Measurements from ENCODE around the gene TMEM123. TPM values are rescaled to one million over a fixed set of nuclear protein-coding genes. Genes with fewer than 3 reads are reported as not detected.
"Not testable (repeated sequence)": the region's sequence is repeated elsewhere in the genome, so short reads cannot be mapped to it uniquely, and the experiment has no call there.

The TMEM123 gene
- total RNA-seq, 1 donor from 2014 or later: 204 TPM

- peaks cover 87% of the 10 kb centered on the region for H3K36me3 Mint-ChIP-seq (ENCODE audit: low read depth)
- H3K4me1 Mint-ChIP-seq (ENCODE audit: low read depth): peaks cover 62% of the 10 kb centered on the region
- intact Hi-C loops (cut with micrococcal nuclease): no loop called here
- DNase-seq (ENCODE audit: low spot score): no peak
- H3K9me3 Mint-ChIP-seq: peaks cover 29% of the 10 kb centered on the region
- H3K27ac Mint-ChIP-seq: no peak overlapping the region
- no peaks in the 10 kb centered on the region for H3K27me3 Mint-ChIP-seq (ENCODE audit: low read depth)
- H3K4me3 Mint-ChIP-seq (ENCODE audit: low read depth): no peak overlapping the region
These were observed 14.1 kb downstream of the TMEM123 start for GRCh38 chr11:102438311-102439062.

GRCh38 chr11:102437727-102438126, 14.8 kb downstream of the TMEM123 start:
- intact Hi-C loops (cut with micrococcal nuclease): no loop called here
- H3K27ac Mint-ChIP-seq: no peak overlapping the region
- peaks cover 37% of the 10 kb centered on the region for H3K9me3 Mint-ChIP-seq
- H3K36me3 Mint-ChIP-seq (ENCODE audit: low read depth): peaks cover 87% of the 10 kb centered on the region
- DNase-seq (ENCODE audit: low spot score): no peak
- H3K4me1 Mint-ChIP-seq (ENCODE audit: low read depth): peaks cover 56% of the 10 kb centered on the region
- H3K27me3 Mint-ChIP-seq (ENCODE audit: low read depth): no peaks in the 10 kb centered on the region
- H3K4me3 Mint-ChIP-seq (ENCODE audit: low read depth): no peak overlapping the region

- H3K4me3 Mint-ChIP-seq (ENCODE audit: low read depth): no peak overlapping the region
- intact Hi-C loops (cut with micrococcal nuclease): no loop called here
- peak overlapping the region; percentile 29 for H3K27ac Mint-ChIP-seq
- DNase-seq (ENCODE audit: low spot score): no peak
- peaks cover 88% of the 10 kb centered on the region for H3K36me3 Mint-ChIP-seq (ENCODE audit: low read depth)
- peaks cover 44% of the 10 kb centered on the region for H3K9me3 Mint-ChIP-seq
- H3K4me1 Mint-ChIP-seq (ENCODE audit: low read depth): peaks cover 52% of the 10 kb centered on the region
- H3K27me3 Mint-ChIP-seq (ENCODE audit: low read depth): no peaks in the 10 kb centered on the region
These were observed 15.6 kb downstream of the TMEM123 start for GRCh38 chr11:102436976-102437375.

DNA sequence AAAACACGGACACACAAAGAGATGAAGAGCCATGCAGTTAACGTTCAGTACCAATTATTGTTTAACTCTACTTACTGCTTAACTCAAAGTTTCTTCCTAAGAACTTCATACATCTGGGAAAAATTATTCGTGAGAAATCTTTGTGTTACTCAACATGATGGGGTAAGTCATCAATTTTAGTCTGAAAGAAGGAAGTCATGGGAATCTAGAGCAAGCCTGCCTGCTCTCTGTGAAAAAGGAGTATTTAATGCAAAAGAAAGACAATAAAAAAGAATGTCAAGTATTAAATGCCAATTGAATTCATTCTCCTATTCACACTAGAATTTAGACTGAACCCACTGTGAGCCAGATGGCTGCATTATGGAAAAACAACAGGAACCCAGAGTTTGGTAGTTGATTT, 16.0 kb downstream of the TMEM123 start:
- intact Hi-C loops (cut with micrococcal nuclease): no loop called here
- H3K4me1 Mint-ChIP-seq (ENCODE audit: low read depth): peaks cover 52% of the 10 kb centered on the region
- no peaks in the 10 kb centered on the region for H3K27me3 Mint-ChIP-seq (ENCODE audit: low read depth)
- no peak for DNase-seq (ENCODE audit: low spot score)
- no peak overlapping the region for H3K4me3 Mint-ChIP-seq (ENCODE audit: low read depth)
- peaks cover 47% of the 10 kb centered on the region for H3K9me3 Mint-ChIP-seq
- no peak overlapping the region for H3K27ac Mint-ChIP-seq
- peaks cover 91% of the 10 kb centered on the region for H3K36me3 Mint-ChIP-seq (ENCODE audit: low read depth)

DNA sequence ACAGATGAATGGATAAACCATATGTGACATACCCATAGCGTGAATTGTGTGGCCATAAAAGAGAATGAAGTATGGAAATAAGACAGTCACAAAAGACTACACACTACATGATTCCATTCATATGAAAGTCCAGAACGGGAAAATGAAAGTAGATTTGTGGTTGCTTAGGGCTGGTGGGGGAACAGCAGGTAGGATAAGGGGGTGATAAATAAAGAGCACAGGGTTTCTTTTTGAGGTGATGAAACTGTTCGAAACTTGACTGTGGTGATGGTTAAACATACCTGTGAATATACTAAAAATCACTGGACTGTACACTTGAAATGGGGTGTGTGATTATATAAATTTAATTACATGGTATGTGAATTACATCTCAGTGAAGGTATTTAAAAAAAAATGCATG, 16.9 kb downstream of the TMEM123 start:
- intact Hi-C loops (cut with micrococcal nuclease): no loop called here
- Mint-ChIP-seq H3K36me3 (ENCODE audit: low read depth) (peaks cover 90% of the 10 kb centered on the region), H3K9me3 (peaks cover 47% of the 10 kb centered on the region), H3K27ac (no peak overlapping the region), H3K4me1 (ENCODE audit: low read depth) (peaks cover 49% of the 10 kb centered on the region), H3K4me3 (ENCODE audit: low read depth) (no peak overlapping the region), H3K27me3 (ENCODE audit: low read depth) (no peaks in the 10 kb centered on the region)
- DNase-seq (ENCODE audit: low spot score): no peak

DNA sequence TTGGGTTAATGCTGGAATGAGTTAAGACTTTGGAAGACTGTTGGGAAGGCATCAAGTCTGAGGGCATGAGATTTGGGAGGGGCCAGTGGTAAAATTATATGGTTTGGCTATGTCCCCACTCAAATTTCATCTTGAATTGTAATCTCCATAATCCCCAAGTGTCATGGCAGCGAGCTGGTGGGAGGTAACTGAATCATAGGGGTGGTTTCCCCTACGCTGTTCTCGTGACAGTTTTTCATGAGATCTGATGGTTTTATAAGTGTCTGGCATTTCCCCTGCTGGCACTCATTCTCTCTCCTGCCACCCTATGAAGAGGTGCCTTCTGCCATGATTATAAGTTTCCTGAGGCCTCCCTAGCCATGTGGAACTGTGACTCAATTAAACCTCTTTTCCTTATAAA, 19.0 kb downstream of the TMEM123 start:
- Mint-ChIP-seq H3K36me3 (ENCODE audit: low read depth) (peaks cover 95% of the 10 kb centered on the region), H3K9me3 (peaks cover 47% of the 10 kb centered on the region), H3K4me1 (ENCODE audit: low read depth) (peaks cover 46% of the 10 kb centered on the region)
- H3K27me3 Mint-ChIP-seq (ENCODE audit: low read depth); H3K4me3 Mint-ChIP-seq (ENCODE audit: low read depth); H3K27ac Mint-ChIP-seq; DNase-seq (ENCODE audit: low spot score); intact Hi-C loops (cut with micrococcal nuclease): not testable (repeated sequence)

DNA sequence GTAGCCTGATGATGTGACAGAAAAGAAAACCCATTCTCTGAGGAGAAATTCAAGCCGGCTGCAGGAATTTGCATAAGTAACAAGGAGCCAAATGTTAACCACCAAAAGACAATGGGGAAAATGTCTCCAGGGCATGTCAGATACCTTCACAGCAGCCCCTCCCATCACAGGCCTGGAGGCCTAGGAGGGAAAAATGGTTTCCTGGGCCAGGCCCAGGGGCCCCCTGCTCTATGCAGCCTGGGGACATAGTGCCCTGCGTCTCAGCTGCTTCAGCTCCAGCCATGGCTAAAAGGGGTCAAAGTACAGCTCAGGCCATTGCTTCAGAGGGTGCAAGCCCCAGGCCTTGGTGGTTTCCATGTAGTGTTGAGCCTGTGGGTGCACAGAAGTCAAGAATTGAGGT, 20.0 kb downstream of the TMEM123 start:
- H3K27me3 Mint-ChIP-seq (ENCODE audit: low read depth); H3K4me3 Mint-ChIP-seq (ENCODE audit: low read depth); DNase-seq (ENCODE audit: low spot score); intact Hi-C loops (cut with micrococcal nuclease); H3K27ac Mint-ChIP-seq: not testable (repeated sequence)
- peaks cover 41% of the 10 kb centered on the region for H3K4me1 Mint-ChIP-seq (ENCODE audit: low read depth)
- peaks cover 47% of the 10 kb centered on the region for H3K9me3 Mint-ChIP-seq
- peaks cover 87% of the 10 kb centered on the region for H3K36me3 Mint-ChIP-seq (ENCODE audit: low read depth)

- no peak overlapping the region for H3K4me3 Mint-ChIP-seq (ENCODE audit: low read depth)
- peaks cover 39% of the 10 kb centered on the region for H3K4me1 Mint-ChIP-seq (ENCODE audit: low read depth)
- no peaks in the 10 kb centered on the region for H3K27me3 Mint-ChIP-seq (ENCODE audit: low read depth)
- peaks cover 81% of the 10 kb centered on the region for H3K36me3 Mint-ChIP-seq (ENCODE audit: low read depth)
- peaks cover 39% of the 10 kb centered on the region for H3K9me3 Mint-ChIP-seq
- intact Hi-C loops (cut with micrococcal nuclease): loop anchor here (2.0 kb wide), 1 partner anchor 19 kb away; no protein-coding TSS in a partner anchor
- DNase-seq (ENCODE audit: low spot score): no peak
- H3K27ac Mint-ChIP-seq: no peak overlapping the region
These were observed 21.2 kb downstream of the TMEM123 start for GRCh38 chr11:102431404-102431803.

GRCh38 chr11:102430158-102430836, 22.3 kb downstream of the TMEM123 start:
- Mint-ChIP-seq H3K9me3 (peaks cover 33% of the 10 kb centered on the region), H3K4me3 (ENCODE audit: low read depth) (no peak overlapping the region), H3K36me3 (ENCODE audit: low read depth) (peaks cover 79% of the 10 kb centered on the region), H3K27me3 (ENCODE audit: low read depth) (no peaks in the 10 kb centered on the region), H3K27ac (peak overlapping the region; percentile 71), H3K4me1 (ENCODE audit: low read depth) (peaks cover 39% of the 10 kb centered on the region)
- intact Hi-C loops (cut with micrococcal nuclease): loop anchor here (1.0 to 2.0 kb wide), 2 partner anchors 13 to 21 kb away; no protein-coding TSS in a partner anchor
- no peak for DNase-seq (ENCODE audit: low spot score)

- H3K4me3 Mint-ChIP-seq (ENCODE audit: low read depth): no peak overlapping the region
- H3K9me3 Mint-ChIP-seq: peaks cover 30% of the 10 kb centered on the region
- no peaks in the 10 kb centered on the region for H3K27me3 Mint-ChIP-seq (ENCODE audit: low read depth)
- intact Hi-C loops (cut with micrococcal nuclease): loop anchor here (1.0 to 2.0 kb wide), 2 partner anchors 12 to 21 kb away; no protein-coding TSS in a partner anchor
- no peak for DNase-seq (ENCODE audit: low spot score)
- H3K4me1 Mint-ChIP-seq (ENCODE audit: low read depth): peaks cover 42% of the 10 kb centered on the region
- H3K27ac Mint-ChIP-seq: peak overlapping the region; percentile 31
- H3K36me3 Mint-ChIP-seq (ENCODE audit: low read depth): peaks cover 80% of the 10 kb centered on the region
These were observed 22.9 kb downstream of the TMEM123 start for GRCh38 chr11:102429691-102430090.

DNA sequence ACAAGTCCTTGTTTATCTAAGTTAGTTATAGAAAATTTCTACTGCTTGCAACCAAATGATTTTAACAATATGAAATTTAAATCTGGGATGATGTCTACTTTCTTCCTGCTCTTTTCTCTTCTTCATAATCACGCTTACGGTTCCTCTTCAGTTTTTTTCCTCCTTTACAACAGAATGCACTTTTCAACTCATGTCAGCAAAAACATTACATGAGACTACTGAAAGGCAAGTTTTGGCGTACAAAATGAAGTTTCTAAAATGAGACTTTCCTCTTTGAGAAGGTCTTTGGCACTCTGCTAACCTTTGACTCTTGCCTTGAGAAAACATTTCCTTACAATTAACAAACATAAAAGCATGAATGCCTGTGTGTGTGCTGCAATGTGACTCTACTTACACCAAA, 23.3 kb downstream of the TMEM123 start:
- H3K27ac Mint-ChIP-seq: no peak overlapping the region
- no peaks in the 10 kb centered on the region for H3K27me3 Mint-ChIP-seq (ENCODE audit: low read depth)
- peaks cover 25% of the 10 kb centered on the region for H3K9me3 Mint-ChIP-seq
- peaks cover 42% of the 10 kb centered on the region for H3K4me1 Mint-ChIP-seq (ENCODE audit: low read depth)
- peaks cover 80% of the 10 kb centered on the region for H3K36me3 Mint-ChIP-seq (ENCODE audit: low read depth)
- no peak for DNase-seq (ENCODE audit: low spot score)
- no peak overlapping the region for H3K4me3 Mint-ChIP-seq (ENCODE audit: low read depth)
- intact Hi-C loops (cut with micrococcal nuclease): no loop called here

GRCh38 chr11:102428696-102429095, 23.9 kb downstream of the TMEM123 start:
- DNase-seq (ENCODE audit: low spot score): no peak
- Mint-ChIP-seq H3K4me3 (ENCODE audit: low read depth) (no peak overlapping the region), H3K4me1 (ENCODE audit: low read depth) (peaks cover 42% of the 10 kb centered on the region), H3K27me3 (ENCODE audit: low read depth) (no peaks in the 10 kb centered on the region), H3K9me3 (peaks cover 20% of the 10 kb centered on the region), H3K36me3 (ENCODE audit: low read depth) (peaks cover 75% of the 10 kb centered on the region), H3K27ac (no peak overlapping the region)
- intact Hi-C loops (cut with micrococcal nuclease): no loop called here

DNA sequence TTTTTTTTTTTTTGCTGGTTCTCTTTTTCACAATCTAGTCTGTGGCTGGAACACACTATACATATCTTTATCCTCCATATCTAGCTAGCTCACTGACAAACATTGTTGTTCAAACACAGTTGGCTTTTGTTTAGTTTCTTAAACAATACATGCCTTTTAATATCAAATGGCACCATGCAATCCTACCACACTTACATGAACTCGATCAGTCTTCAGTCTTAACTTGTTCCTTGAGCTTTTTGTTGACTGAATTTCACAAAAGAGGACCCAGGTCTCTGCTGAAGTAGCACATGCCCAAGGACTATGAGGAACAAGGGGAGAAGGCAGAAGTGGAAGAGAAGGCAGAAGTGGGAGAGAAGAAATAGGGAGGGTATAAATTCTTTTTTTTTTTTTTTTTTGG, 25.5 kb downstream of the TMEM123 start:
- Mint-ChIP-seq H3K4me1 (ENCODE audit: low read depth) (peaks cover 53% of the 10 kb centered on the region), H3K9me3 (peaks cover 3% of the 10 kb centered on the region), H3K27me3 (ENCODE audit: low read depth) (no peaks in the 10 kb centered on the region), H3K27ac (no peak overlapping the region), H3K36me3 (ENCODE audit: low read depth) (peaks cover 72% of the 10 kb centered on the region), H3K4me3 (ENCODE audit: low read depth) (no peak overlapping the region)
- intact Hi-C loops (cut with micrococcal nuclease): no loop called here
- no peak for DNase-seq (ENCODE audit: low spot score)
